ENCODE measurements around the gene CFAP20DC.

CFAP20DC gene

DNA sequence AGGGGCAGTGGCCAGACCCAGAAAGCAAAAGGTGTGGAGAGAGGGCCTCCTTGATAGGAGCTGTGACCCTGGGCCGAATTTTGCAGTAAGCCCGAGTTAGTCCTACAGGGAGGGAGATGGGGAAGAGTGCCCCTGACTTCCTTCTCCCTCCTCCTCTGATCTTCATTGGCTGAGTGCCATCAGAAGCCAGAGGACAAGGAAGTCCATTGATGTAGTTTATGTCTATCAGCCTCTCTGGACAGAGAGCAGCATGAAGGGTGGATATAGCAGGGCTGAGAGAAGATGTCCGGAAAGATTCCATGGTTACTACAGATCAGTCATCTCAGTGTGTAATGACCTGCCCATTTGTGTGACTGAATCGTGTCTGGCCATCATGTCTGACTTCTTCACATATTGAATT, 280.8 kb downstream of the CFAP20DC start:
- Histone ChIP-seq H3K9me3 (ENCODE audit: control extremely low read depth in 1 of 5, control insufficient read depth in 4 of 5, insufficient read depth in 2 of 5, low read depth in 1 of 5, low read length in 4 of 5) (peaks cover 0 to 3% (median 1%) of the 10 kb centered on the region in 5 experiments), H3K36me3 (ENCODE audit: control insufficient read depth in 4 of 4, insufficient read depth in 4 of 4, low read length in 3 of 4) (no peaks in the 10 kb centered on the region), H3K4me1 (ENCODE audit: control extremely low read depth in 1 of 4, control insufficient read depth in 4 of 4, insufficient read depth in 4 of 4, low read length in 3 of 4) (no peaks in the 10 kb centered on the region), H3K4me3 (ENCODE audit: control insufficient read depth in 1 of 7, extremely low read depth in 1 of 7, insufficient read depth in 4 of 7, low read depth in 2 of 7, low read length in 6 of 7) (no peak overlapping the region), H3K27me3 (replicated peaks in 2 of 5; ENCODE audit: control insufficient read depth in 4 of 5, insufficient read depth in 5 of 5, low read length in 4 of 5) (no peaks in the 10 kb centered on the region), H3K27ac (ENCODE audit: insufficient read depth in 1 of 2, low read depth in 1 of 2, low read length in 2 of 2, poor library complexity in 1 of 2, severe bottlenecking in 2 of 2) (no peak overlapping the region)
- ChIA-PET CTCF (no interaction called here), POLR2A (no interaction called here)
- WGBS (ENCODE audit: insufficient coverage): 92% methylated on average over 2 of the region's 4 CpGs
- DNase-seq: no peak

DNA sequence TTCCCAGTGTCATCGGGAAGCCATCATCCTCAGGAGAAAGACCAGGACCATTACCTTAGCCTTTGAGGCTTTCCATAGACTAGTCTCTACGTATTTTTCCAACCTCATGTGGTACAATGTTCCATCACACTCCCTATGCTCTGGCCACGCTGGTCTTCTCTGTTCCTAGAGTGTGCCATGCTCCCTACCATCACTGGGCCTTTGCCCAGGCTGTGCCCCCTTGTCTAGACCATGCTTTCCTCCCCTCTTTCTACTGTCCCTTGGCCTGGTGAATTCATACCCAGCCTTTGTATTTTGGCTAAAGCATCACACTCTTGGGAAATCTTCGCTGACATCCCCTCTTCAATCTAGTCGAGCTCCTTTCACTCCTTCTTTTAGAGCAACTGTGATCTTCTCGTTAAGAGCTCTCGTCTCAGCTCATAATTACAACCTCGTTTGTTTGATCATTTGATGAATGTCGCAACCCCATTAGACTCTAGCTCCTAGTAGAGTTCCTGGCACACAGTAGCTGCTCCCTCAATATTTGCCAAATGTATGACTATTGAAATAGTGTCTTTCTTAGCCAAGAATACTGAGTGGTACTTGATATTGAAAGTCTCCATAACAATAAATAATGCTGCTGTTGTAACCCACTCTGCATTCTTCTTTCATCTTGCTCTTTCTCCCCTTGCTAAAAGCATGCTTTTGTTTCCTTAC, 283.1 kb downstream of the CFAP20DC start:
- 99% methylated on average over 8 of the region's 9 CpGs for WGBS (ENCODE audit: insufficient coverage)
- POLR2A ChIA-PET: interaction anchor here (0.8 kb wide), 1 partner anchor 31 kb away, joined by 3 read pairs; no protein-coding TSS in a partner anchor
- Histone ChIP-seq H3K4me1 (ENCODE audit: control extremely low read depth in 1 of 4, control insufficient read depth in 4 of 4, insufficient read depth in 4 of 4, low read length in 3 of 4) (no peaks in the 10 kb centered on the region), H3K36me3 (ENCODE audit: control insufficient read depth in 4 of 4, insufficient read depth in 4 of 4, low read length in 3 of 4) (no peaks in the 10 kb centered on the region), H3K4me3 (ENCODE audit: control insufficient read depth in 1 of 7, extremely low read depth in 1 of 7, insufficient read depth in 4 of 7, low read depth in 2 of 7, low read length in 6 of 7) (no peak overlapping the region), H3K9me3 (ENCODE audit: control extremely low read depth in 1 of 5, control insufficient read depth in 4 of 5, insufficient read depth in 2 of 5, low read depth in 1 of 5, low read length in 4 of 5) (peaks cover 0 to 5% (median 2%) of the 10 kb centered on the region in 5 experiments), H3K27ac (ENCODE audit: insufficient read depth in 1 of 2, low read depth in 1 of 2, low read length in 2 of 2, poor library complexity in 1 of 2, severe bottlenecking in 2 of 2) (no peak overlapping the region), H3K27me3 (replicated peaks in 2 of 5; ENCODE audit: control insufficient read depth in 4 of 5, insufficient read depth in 5 of 5, low read length in 4 of 5) (no peaks in the 10 kb centered on the region)
- CTCF ChIA-PET: no interaction called here
- DNase-seq: no peak

DNA sequence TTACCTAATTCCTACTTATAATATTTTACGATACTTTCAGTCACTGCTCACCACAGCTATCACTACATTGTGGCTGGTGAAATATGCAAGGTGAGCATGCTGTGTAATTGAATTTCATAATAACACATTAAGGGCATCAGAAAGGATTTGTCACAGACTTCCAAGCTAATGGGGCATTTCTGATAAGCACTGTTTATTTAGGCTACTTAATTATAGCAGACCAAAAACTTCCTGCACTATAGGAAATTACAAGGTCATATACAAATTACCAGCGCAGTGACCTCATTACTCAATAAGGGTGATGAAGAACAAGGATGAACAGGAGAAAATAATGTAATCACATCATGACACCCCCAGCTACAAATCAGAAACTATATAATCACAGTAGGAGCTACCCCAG, 294.7 kb downstream of the CFAP20DC start:
- H3K4me3 ChIP-seq (ENCODE audit: control insufficient read depth in 1 of 7, extremely low read depth in 1 of 7, insufficient read depth in 4 of 7, low read depth in 2 of 7, low read length in 6 of 7): no peak overlapping the region
- no peaks in the 10 kb centered on the region for H3K27me3 ChIP-seq (replicated peaks in 2 of 5; ENCODE audit: control insufficient read depth in 4 of 5, insufficient read depth in 5 of 5, low read length in 4 of 5)
- CTCF ChIA-PET: no interaction called here
- H3K4me1 ChIP-seq (ENCODE audit: control extremely low read depth in 1 of 4, control insufficient read depth in 4 of 4, insufficient read depth in 4 of 4, low read length in 3 of 4): no peaks in the 10 kb centered on the region
- H3K36me3 ChIP-seq (ENCODE audit: control insufficient read depth in 4 of 4, insufficient read depth in 4 of 4, low read length in 3 of 4): no peaks in the 10 kb centered on the region
- POLR2A ChIA-PET: no interaction called here
- H3K9me3 ChIP-seq (ENCODE audit: control extremely low read depth in 1 of 5, control insufficient read depth in 4 of 5, insufficient read depth in 2 of 5, low read depth in 1 of 5, low read length in 4 of 5): no peaks in the 10 kb centered on the region
- WGBS (ENCODE audit: insufficient coverage): no CpG with 5 or more reads among the region's 2 CpGs
- no peak overlapping the region for H3K27ac ChIP-seq (ENCODE audit: insufficient read depth in 1 of 2, low read depth in 1 of 2, low read length in 2 of 2, poor library complexity in 1 of 2, severe bottlenecking in 2 of 2)
- DNase-seq: no peak

DNA sequence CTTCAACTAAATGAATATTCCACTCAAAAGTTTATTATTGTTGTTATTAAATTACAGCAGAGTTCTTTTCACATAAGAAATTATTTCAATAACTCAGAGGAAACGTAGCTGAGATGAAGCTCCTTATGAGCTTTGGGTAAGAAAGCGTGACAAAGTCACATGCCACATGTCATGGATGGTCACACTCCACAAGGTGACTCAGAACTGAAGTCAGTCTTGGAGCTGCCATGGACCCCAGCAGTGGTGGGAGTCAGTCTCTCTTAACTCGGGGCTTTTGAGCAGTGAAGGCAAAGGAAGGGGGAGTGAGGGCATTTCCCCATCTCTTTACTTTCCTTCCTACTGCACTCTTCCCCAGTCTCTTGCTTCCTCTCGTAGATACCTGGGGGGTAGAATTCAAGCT, 295.8 kb downstream of the CFAP20DC start:
- WGBS (ENCODE audit: insufficient coverage): 89% methylated on average over 3 of the region's 4 CpGs
- Histone ChIP-seq H3K27ac (ENCODE audit: insufficient read depth in 1 of 2, low read depth in 1 of 2, low read length in 2 of 2, poor library complexity in 1 of 2, severe bottlenecking in 2 of 2) (no peak overlapping the region), H3K9me3 (ENCODE audit: control extremely low read depth in 1 of 5, control insufficient read depth in 4 of 5, insufficient read depth in 2 of 5, low read depth in 1 of 5, low read length in 4 of 5) (no peaks in the 10 kb centered on the region), H3K27me3 (replicated peaks in 2 of 5; ENCODE audit: control insufficient read depth in 4 of 5, insufficient read depth in 5 of 5, low read length in 4 of 5) (no peaks in the 10 kb centered on the region), H3K4me1 (ENCODE audit: control extremely low read depth in 1 of 4, control insufficient read depth in 4 of 4, insufficient read depth in 4 of 4, low read length in 3 of 4) (peaks cover 0 to 3% (median 0%) of the 10 kb centered on the region in 4 experiments), H3K4me3 (ENCODE audit: control insufficient read depth in 1 of 7, extremely low read depth in 1 of 7, insufficient read depth in 4 of 7, low read depth in 2 of 7, low read length in 6 of 7) (no peak overlapping the region), H3K36me3 (ENCODE audit: control insufficient read depth in 4 of 4, insufficient read depth in 4 of 4, low read length in 3 of 4) (no peaks in the 10 kb centered on the region)
- CTCF ChIA-PET: no interaction called here
- POLR2A ChIA-PET: no interaction called here
- DNase-seq: no peak

DNA sequence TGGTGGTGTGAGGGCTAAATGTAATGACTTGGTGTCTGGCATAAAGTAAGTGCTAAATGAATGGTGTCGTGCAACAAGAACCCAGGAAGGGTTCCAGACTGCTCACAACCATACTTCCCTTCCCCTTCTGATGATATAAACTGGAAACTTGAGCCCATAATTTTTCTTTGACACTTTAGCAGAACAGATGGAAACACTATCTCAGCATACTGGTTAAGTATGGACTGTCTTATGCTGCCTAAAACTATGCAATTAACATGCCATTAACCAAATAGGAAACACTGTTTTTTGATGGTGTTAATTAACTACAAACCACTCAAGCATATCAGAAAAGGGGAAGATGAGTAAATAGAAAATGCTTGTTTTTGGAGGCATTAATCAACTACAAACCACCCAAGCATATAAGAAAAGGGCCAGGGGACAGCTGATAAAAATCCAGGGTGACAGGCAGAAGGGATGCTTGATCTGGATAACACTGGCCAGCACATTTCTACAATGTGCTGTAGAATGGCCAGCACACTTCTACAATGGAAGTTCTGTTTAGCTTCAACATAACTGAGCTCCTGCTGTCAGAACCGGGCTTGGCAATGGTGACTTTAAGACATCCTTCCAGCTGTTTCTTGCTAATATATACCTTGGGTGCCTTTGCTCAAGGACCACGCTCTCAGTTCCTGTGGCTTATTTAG, 297.8 kb downstream of the CFAP20DC start:
- Histone ChIP-seq H3K9me3 (ENCODE audit: control extremely low read depth in 1 of 5, control insufficient read depth in 4 of 5, insufficient read depth in 2 of 5, low read depth in 1 of 5, low read length in 4 of 5) (no peaks in the 10 kb centered on the region), H3K4me3 (ENCODE audit: control insufficient read depth in 1 of 7, extremely low read depth in 1 of 7, insufficient read depth in 4 of 7, low read depth in 2 of 7, low read length in 6 of 7) (no peak overlapping the region), H3K27me3 (replicated peaks in 2 of 5; ENCODE audit: control insufficient read depth in 4 of 5, insufficient read depth in 5 of 5, low read length in 4 of 5) (no peaks in the 10 kb centered on the region), H3K27ac (ENCODE audit: insufficient read depth in 1 of 2, low read depth in 1 of 2, low read length in 2 of 2, poor library complexity in 1 of 2, severe bottlenecking in 2 of 2) (no peak overlapping the region), H3K4me1 (ENCODE audit: control extremely low read depth in 1 of 4, control insufficient read depth in 4 of 4, insufficient read depth in 4 of 4, low read length in 3 of 4) (peaks cover 0 to 3% (median 0%) of the 10 kb centered on the region in 4 experiments), H3K36me3 (ENCODE audit: control insufficient read depth in 4 of 4, insufficient read depth in 4 of 4, low read length in 3 of 4) (no peaks in the 10 kb centered on the region)
- WGBS (ENCODE audit: insufficient coverage): 94% methylated on average over 2 of the region's 3 CpGs
- DNase-seq: no peak
- ChIA-PET POLR2A (no interaction called here), CTCF (no interaction called here)

DNA sequence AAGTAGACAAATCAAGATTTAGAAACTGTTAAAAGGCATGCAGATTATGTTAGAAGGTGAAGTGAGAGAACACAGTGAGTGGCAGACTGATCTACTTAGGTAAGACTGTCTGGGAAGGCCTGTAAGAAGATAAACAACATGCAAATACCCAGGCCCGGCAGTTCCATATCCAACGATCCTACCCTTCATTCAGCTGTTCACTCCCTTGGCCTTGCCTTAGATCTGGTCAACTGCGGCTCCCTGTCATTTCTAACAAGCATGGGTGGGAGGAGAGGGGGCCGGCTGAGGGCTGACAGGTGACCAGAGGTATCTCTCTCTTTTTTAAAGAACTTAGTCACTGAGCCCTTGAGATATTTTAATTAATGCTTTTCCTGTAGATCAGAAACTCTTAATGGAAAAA, 298.6 kb downstream of the CFAP20DC start:
- Histone ChIP-seq H3K27ac (ENCODE audit: insufficient read depth in 1 of 2, low read depth in 1 of 2, low read length in 2 of 2, poor library complexity in 1 of 2, severe bottlenecking in 2 of 2) (no peak overlapping the region), H3K36me3 (ENCODE audit: control insufficient read depth in 4 of 4, insufficient read depth in 4 of 4, low read length in 3 of 4) (no peaks in the 10 kb centered on the region), H3K4me3 (ENCODE audit: control insufficient read depth in 1 of 7, extremely low read depth in 1 of 7, insufficient read depth in 4 of 7, low read depth in 2 of 7, low read length in 6 of 7) (no peak overlapping the region), H3K9me3 (ENCODE audit: control extremely low read depth in 1 of 5, control insufficient read depth in 4 of 5, insufficient read depth in 2 of 5, low read depth in 1 of 5, low read length in 4 of 5) (no peaks in the 10 kb centered on the region), H3K27me3 (replicated peaks in 2 of 5; ENCODE audit: control insufficient read depth in 4 of 5, insufficient read depth in 5 of 5, low read length in 4 of 5) (no peaks in the 10 kb centered on the region), H3K4me1 (ENCODE audit: control extremely low read depth in 1 of 4, control insufficient read depth in 4 of 4, insufficient read depth in 4 of 4, low read length in 3 of 4) (peaks cover 0 to 3% (median 0%) of the 10 kb centered on the region in 4 experiments)
- POLR2A ChIA-PET: no interaction called here
- no peak for DNase-seq
- CTCF ChIA-PET: no interaction called here
- no CpG with 5 or more reads among the region's 4 CpGs for WGBS (ENCODE audit: insufficient coverage)

DNA sequence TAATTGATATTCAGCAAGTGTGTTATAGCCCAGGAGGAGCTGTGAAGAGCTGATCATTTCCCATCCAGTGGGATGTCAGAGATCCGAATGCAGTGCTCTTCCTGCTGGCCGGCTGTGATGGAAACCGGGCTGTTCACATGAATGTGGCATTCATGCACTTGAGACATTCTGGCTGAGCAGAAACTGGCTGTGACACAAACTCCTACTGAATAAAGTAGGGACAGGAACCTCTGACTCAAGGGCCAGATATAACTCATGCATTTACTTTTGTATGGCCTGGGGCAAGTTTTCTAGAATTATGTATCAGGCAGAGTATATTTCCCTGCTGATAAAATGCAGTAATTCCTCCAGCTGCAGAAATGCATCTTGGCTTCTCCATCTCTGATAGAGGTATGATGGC, 299.9 kb downstream of the CFAP20DC start:
- Histone ChIP-seq H3K4me3 (ENCODE audit: control insufficient read depth in 1 of 7, extremely low read depth in 1 of 7, insufficient read depth in 4 of 7, low read depth in 2 of 7, low read length in 6 of 7) (no peak overlapping the region), H3K4me1 (ENCODE audit: control extremely low read depth in 1 of 4, control insufficient read depth in 4 of 4, insufficient read depth in 4 of 4, low read length in 3 of 4) (peaks cover 0 to 3% (median 0%) of the 10 kb centered on the region in 4 experiments), H3K27ac (ENCODE audit: insufficient read depth in 1 of 2, low read depth in 1 of 2, low read length in 2 of 2, poor library complexity in 1 of 2, severe bottlenecking in 2 of 2) (no peak overlapping the region), H3K36me3 (ENCODE audit: control insufficient read depth in 4 of 4, insufficient read depth in 4 of 4, low read length in 3 of 4) (no peaks in the 10 kb centered on the region), H3K27me3 (replicated peaks in 2 of 5; ENCODE audit: control insufficient read depth in 4 of 5, insufficient read depth in 5 of 5, low read length in 4 of 5) (no peaks in the 10 kb centered on the region), H3K9me3 (ENCODE audit: control extremely low read depth in 1 of 5, control insufficient read depth in 4 of 5, insufficient read depth in 2 of 5, low read depth in 1 of 5, low read length in 4 of 5) (no peaks in the 10 kb centered on the region)
- CTCF ChIA-PET: no interaction called here
- POLR2A ChIA-PET: no interaction called here
- 57% methylated on average over 3 of the region's 3 CpGs for WGBS (ENCODE audit: insufficient coverage)
- DNase-seq: no peak

Measured in common myeloid progenitor, CD34-positive (primary cell).